NB4 (cell line): ENCODE results near the gene ASAP2.

ENCODE experiments used
- MYC ChIP-seq: IDR thresholded peaks from 2 replicates; pipeline ENCODE4 v1.6.1; 2011; ENCODE audit warnings: low read depth, low read length
- POLR2A ChIP-seq: IDR thresholded peaks from 2 replicates; pipeline ENCODE4 v1.6.1; 2011; ENCODE audit warnings: mild to moderate bottlenecking; ENCODE audit not compliant: insufficient read length; ENCODE audit errors: extremely low read depth
- TF ChIP-seq, protein P1 (sequence below): IDR thresholded peaks from one replicate; pipeline ENCODE4 v1.5.1; 2012; ENCODE audit warnings: low read depth, low read length
- TF ChIP-seq, protein P2 (sequence below): IDR thresholded peaks from 2 replicates; pipeline ENCODE4 v1.6.1; 2011; ENCODE audit warnings: low read depth, low read length

DNA sequence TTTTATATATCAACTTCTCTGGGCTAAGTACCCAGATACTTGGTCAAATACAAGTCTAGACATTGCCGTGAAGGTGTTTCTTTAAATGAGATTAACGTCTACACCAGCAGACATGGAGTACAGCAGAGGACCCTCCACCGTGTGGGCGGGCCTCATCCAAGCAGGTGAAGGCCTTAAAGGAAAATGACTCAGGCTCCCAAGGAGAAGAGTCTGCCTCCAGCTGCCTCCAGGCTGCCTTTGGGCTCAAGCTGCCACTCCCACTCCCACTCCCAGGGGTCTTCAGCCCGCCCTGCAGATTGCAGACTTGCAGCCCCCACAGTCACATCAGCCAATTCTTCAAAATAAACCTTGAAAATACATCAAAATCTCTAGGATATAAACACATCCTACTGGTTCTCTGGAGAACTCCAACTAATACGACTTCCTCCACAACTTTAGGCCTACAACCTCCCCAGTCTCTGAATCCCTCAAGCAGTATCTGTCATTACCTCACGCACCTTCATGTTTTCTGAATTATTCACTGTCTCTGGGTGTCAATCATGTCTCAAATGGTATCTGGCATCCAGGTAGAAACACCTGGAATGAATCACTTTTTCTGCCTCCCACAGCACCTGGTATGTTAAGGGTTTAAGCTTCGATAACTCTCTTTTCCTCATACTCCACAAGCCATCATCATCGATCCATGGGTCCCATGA is 209.8 kb downstream of the ASAP2 start:
- TF ChIP-seq, protein P1, sequence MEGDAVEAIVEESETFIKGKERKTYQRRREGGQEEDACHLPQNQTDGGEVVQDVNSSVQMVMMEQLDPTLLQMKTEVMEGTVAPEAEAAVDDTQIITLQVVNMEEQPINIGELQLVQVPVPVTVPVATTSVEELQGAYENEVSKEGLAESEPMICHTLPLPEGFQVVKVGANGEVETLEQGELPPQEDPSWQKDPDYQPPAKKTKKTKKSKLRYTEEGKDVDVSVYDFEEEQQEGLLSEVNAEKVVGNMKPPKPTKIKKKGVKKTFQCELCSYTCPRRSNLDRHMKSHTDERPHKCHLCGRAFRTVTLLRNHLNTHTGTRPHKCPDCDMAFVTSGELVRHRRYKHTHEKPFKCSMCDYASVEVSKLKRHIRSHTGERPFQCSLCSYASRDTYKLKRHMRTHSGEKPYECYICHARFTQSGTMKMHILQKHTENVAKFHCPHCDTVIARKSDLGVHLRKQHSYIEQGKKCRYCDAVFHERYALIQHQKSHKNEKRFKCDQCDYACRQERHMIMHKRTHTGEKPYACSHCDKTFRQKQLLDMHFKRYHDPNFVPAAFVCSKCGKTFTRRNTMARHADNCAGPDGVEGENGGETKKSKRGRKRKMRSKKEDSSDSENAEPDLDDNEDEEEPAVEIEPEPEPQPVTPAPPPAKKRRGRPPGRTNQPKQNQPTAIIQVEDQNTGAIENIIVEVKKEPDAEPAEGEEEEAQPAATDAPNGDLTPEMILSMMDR = no peak
- TF ChIP-seq POLR2A = no peak
- TF ChIP-seq MYC = no peak
- TF ChIP-seq, protein P2, sequence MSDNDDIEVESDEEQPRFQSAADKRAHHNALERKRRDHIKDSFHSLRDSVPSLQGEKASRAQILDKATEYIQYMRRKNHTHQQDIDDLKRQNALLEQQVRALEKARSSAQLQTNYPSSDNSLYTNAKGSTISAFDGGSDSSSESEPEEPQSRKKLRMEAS = no peak
